Adipocyte (in vitro differentiated cells): ENCODE data around the gene OPRM1.

ENCODE experiments used
- DNase-seq: peaks from one replicate; pipeline ENCODE4 v3.0.0-alpha.2; 2015; ENCODE audit warnings: low read depth
- H3K27me3 ChIP-seq: replicated peaks from 2 replicates; pipeline ENCODE4 v1.7.0; 2013; ENCODE audit warnings: mild to moderate bottlenecking, low read length, moderate library complexity; ENCODE audit not compliant: control insufficient read depth, insufficient read depth
- H3K36me3 ChIP-seq: 2 replicates; pipeline ENCODE4 v1.7.0; 2013; ENCODE audit warnings: low read length, mild to moderate bottlenecking, moderate library complexity; ENCODE audit not compliant: control insufficient read depth, insufficient read depth, severe bottlenecking
- H3K4me1 ChIP-seq: 2 replicates; pipeline ENCODE4 v1.7.0; 2013; ENCODE audit warnings: mild to moderate bottlenecking, low read length, moderate library complexity; ENCODE audit not compliant: control insufficient read depth, insufficient read depth
- H3K4me3 ChIP-seq: 2 replicates; pipeline ENCODE4 v1.7.0; 2013; ENCODE audit warnings: mild to moderate bottlenecking, low read length, moderate library complexity
- H3K9ac ChIP-seq: 2 replicates; pipeline ENCODE4 v1.7.0; 2013; ENCODE audit warnings: mild to moderate bottlenecking, low read length, moderate library complexity
- H3K9me3 ChIP-seq: 2 replicates; pipeline ENCODE4 v1.7.0; 2013; ENCODE audit warnings: mild to moderate bottlenecking, low read length, moderate library complexity; ENCODE audit not compliant: control insufficient read depth

OPRM1 gene

DNA sequence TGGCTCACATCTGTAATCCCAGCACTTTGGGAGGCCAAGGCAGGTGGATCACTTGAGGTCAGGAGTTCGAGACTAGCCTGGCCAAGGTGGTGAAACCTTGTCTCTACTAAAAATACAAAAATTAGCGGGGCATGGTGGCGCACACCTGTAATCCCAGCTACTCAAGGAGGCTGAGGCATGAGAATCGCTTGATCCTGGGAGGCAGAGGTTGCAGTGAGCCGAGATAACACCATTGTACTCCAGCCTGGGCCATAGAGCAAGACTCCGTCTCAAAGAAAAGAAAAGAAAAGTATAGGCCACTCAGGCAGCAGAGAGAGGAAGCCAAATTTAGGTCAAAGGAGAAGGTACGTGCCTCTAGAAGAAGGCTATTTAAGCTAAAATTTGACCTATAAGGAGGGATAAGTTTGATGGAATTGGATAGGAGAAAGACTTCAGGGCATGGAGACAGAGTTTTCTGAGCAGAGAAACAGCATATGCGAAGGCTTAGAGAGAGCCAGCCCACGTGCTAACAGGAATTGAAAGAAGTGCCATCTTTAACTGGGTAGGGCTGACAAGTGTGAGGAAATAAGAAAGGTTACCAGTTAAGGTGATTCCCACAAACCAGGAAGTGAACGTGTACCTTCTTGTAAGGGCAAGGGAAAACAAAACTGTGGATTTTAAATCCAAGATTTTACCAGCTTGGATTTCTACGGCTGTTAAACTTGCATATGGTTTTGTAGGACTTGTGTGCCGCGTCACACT, 203.7 kb downstream of the OPRM1 start:
- DNase-seq = no peak
- H3K36me3 ChIP-seq = no peaks in the 10 kb centered on the region
- no peak overlapping the region for H3K9ac ChIP-seq

GRCh38 chr6:154243793-154244750, 205.0 kb downstream of the OPRM1 start:
- Histone ChIP-seq H3K4me3 (no peak overlapping the region), H3K36me3 (no peaks in the 10 kb centered on the region), H3K27me3 (no peaks in the 10 kb centered on the region), H3K9ac (no peak overlapping the region), H3K9me3 (no peaks in the 10 kb centered on the region), H3K4me1 (peaks cover 4% of the 10 kb centered on the region)
- DNase-seq = no peak

More for the DNA sequence above, 203.7 kb downstream of the OPRM1 start:
- Histone ChIP-seq H3K4me3 (no peak overlapping the region), H3K9me3 (no peaks in the 10 kb centered on the region), H3K27me3 (no peaks in the 10 kb centered on the region), H3K4me1 (peaks cover 4% of the 10 kb centered on the region)

GRCh38 chr6:154245506-154245905, 206.5 kb downstream of the OPRM1 start:
- H3K4me1 ChIP-seq = peaks cover 4% of the 10 kb centered on the region
- H3K9me3 ChIP-seq = no peaks in the 10 kb centered on the region
- no peak overlapping the region for H3K4me3 ChIP-seq
- H3K27me3 ChIP-seq = no peaks in the 10 kb centered on the region
- DNase-seq = no peak
- no peaks in the 10 kb centered on the region for H3K36me3 ChIP-seq
- H3K9ac ChIP-seq = no peak overlapping the region

DNA sequence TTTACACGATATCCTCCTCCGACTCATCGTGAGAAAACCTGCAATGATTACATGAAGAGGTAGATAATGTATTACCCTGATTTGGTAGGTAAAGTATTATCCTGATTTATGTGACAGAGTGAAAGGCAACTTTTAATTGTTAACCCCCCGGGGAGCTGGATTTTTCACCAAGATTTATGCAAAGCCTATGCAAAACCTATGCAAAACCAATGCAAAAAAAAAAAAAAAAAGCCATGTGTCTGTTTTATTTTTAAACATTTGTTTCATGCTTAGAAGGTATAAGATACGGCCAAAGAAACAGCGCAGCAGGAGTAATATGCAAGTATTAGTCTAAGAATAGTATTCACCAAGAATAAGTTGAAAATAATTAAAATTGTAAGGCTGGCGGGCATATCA, 207.7 kb downstream of the OPRM1 start:
- H3K36me3 ChIP-seq = no peaks in the 10 kb centered on the region
- no peak for DNase-seq
- no peak overlapping the region for H3K9ac ChIP-seq
- no peaks in the 10 kb centered on the region for H3K4me1 ChIP-seq
- no peaks in the 10 kb centered on the region for H3K9me3 ChIP-seq
- H3K27me3 ChIP-seq = no peaks in the 10 kb centered on the region
- no peak overlapping the region for H3K4me3 ChIP-seq

DNA sequence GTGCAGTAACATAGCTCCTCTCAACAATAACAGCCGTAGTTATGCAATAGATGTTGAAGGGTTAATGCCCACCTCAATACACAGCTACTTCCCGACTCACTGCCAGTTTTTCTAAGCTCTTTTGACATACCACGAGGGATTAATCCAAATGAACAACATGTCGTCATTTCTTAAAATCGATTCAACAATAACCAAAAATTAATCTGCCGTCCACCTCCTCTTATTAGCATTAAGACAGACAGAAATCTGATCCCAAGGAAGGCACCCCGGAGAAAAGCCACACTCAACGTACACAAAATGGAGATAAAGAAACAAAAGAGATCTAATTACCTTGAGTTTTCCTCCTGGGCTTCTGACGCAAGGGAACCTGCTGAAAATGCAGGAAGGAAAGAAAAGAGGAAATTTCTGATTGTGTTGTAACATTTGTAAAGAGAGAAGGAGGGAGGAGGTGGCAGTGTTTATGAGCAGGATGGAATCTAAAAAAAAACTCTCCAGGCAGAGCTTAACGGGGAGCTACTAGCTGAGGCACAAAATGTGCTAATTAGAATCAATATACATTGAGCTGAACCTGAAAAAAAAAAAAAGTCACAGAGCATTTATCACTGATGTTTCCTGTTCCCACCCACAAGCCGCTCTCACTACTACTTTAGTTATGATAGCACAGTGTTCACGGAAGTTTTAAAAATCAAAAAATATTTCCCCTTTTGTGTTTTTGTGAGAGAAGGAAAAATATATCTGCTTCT, 208.2 kb downstream of the OPRM1 start:
- no peaks in the 10 kb centered on the region for H3K9me3 ChIP-seq
- H3K36me3 ChIP-seq = no peaks in the 10 kb centered on the region
- H3K9ac ChIP-seq = no peak overlapping the region
- no peaks in the 10 kb centered on the region for H3K27me3 ChIP-seq
- no peak for DNase-seq
- no peak overlapping the region for H3K4me3 ChIP-seq
- H3K4me1 ChIP-seq = no peaks in the 10 kb centered on the region

DNA sequence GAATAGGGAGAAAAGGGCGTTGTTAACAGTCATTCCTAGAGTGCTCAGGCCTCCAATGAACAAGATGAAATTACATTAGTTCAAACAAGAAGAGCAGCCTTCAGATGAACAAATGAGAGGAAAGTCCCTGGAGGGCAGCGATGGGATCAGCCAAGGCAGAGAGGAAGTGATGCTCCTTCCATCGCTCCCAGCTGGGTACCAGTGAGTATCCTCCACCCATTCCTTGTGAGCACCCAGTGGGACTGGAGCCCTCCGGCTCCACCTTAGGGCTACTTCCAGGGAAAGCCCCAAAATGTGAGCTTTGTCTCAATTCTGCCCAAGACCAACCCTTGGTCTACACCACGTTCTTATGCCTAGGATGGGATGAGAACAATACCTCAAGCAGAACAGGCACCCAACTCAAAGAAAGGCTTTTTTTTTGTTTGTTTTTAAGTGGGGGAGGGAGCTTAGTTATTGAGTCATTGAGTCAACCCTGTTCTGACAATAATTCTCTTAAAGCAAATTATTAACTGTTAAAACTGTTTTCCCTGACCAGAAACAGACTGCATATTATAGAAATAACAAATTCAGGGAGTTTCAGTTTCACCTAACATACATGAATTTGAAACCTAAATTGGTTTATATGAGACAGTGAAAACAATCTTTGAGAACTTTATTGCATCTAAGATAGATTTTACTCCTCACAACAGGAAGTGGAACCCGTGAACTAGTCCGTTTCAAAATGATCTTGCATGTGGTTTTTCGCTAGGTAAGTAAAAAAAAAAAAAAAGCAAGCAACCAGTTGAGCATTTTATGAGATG, 210.7 kb downstream of the OPRM1 start:
- Histone ChIP-seq H3K9ac (no peak overlapping the region), H3K27me3 (no peaks in the 10 kb centered on the region), H3K36me3 (no peaks in the 10 kb centered on the region), H3K4me3 (no peak overlapping the region), H3K4me1 (no peaks in the 10 kb centered on the region), H3K9me3 (no peaks in the 10 kb centered on the region)
- no peak for DNase-seq

- no peak overlapping the region for H3K4me3 ChIP-seq
- H3K4me1 ChIP-seq = no peaks in the 10 kb centered on the region
- H3K9ac ChIP-seq = no peak overlapping the region
- H3K36me3 ChIP-seq = no peaks in the 10 kb centered on the region
- H3K9me3 ChIP-seq = no peaks in the 10 kb centered on the region
- DNase-seq = no peak
- H3K27me3 ChIP-seq = no peaks in the 10 kb centered on the region
These were observed 212.1 kb downstream of the OPRM1 start for GRCh38 chr6:154251116-154251515.

DNA sequence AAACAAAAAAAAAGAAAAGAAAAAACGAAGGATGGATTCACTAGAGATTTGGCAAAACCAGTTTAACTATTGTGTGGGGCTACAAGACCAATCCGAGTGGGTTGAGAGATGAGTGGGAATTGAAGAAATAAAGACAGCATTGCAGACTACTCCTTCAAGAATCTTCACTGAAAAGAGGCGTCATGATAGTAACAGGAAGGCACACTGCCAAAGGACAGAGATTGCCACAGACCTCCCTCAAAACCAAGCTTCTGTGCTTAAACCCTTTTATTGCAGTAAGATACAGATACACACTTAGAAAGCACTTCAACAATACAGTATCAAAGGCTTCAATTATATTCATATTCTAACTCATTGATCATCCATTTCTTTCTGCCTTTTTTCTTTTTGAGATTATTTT, 213.6 kb downstream of the OPRM1 start:
- Histone ChIP-seq H3K9ac (no peak overlapping the region), H3K9me3 (no peaks in the 10 kb centered on the region), H3K27me3 (no peaks in the 10 kb centered on the region), H3K4me3 (no peak overlapping the region), H3K4me1 (no peaks in the 10 kb centered on the region), H3K36me3 (no peaks in the 10 kb centered on the region)
- DNase-seq = no peak

GRCh38 chr6:154257067-154257466, 218.0 kb downstream of the OPRM1 start:
- Histone ChIP-seq H3K9ac (no peak overlapping the region), H3K4me1 (no peaks in the 10 kb centered on the region), H3K27me3 (peaks cover 3% of the 10 kb centered on the region), H3K9me3 (no peaks in the 10 kb centered on the region), H3K4me3 (no peak overlapping the region), H3K36me3 (no peaks in the 10 kb centered on the region)
- no peak for DNase-seq

DNA sequence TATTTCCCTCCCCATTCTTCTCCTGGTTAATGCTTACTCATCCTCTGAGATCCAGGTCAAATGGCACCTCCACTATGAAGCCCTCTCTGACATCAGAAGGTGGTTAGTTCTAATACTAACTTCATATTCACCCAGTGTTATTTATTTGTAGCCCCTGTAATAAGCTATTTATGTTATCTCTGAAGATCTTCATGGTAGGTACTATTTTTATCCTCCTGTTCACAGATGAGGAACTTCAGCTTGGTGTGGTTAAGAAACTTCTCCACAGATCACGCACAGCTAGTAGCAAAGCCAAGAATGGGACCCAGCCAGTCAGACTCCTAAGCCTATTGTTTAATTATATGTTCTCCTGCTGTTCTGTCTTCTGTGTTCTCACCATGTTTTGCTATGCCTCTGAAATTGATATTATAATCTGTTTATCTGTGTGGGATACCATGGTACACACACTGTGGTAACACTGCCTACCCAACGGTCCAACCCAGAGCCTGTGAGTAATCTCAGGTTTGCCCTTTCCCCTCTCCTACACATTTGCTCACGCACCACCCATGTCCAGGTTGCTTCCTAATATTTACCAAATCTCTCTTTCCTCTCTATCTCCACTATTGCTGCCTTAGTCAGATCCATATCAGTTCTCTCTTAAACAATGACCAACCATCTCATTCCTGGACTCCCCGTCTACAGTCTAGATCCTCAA, 219.2 kb downstream of the OPRM1 start:
- no peak for DNase-seq
- no peaks in the 10 kb centered on the region for H3K36me3 ChIP-seq
- no peaks in the 10 kb centered on the region for H3K9me3 ChIP-seq
- no peak overlapping the region for H3K9ac ChIP-seq
- H3K27me3 ChIP-seq = peaks cover 6% of the 10 kb centered on the region
- H3K4me3 ChIP-seq = no peak overlapping the region
- no peaks in the 10 kb centered on the region for H3K4me1 ChIP-seq
